Natural killer cell (primary cell): ENCODE data around the gene PRMT7. TPM values are rescaled to one million over a fixed set of nuclear protein-coding genes. Genes with fewer than 3 reads are reported as not detected.

Experiments used
- ATAC-seq, 3 donors: fragments of 150-1000 bp in 2 of 3; fragments of 200-7000 bp in 1 of 3; cut with Tn5 transposase; 1 replicate in 1 of 3; 2 replicates in 2 of 3; pipeline ENCODE4 v1.10.0; 2021; ENCODE audit warnings: mild to moderate bottlenecking in 2 of 3, moderate library complexity in 2 of 3
- DNase-seq, 2 donors: peaks; one replicate each; pipeline versions ENCODE4 v3.0.0 to v3.0.0-alpha.2; 2013 to 2021; ENCODE audit warnings: mixed read lengths in 1 of 2
- H3K27ac ChIP-seq: one replicate; pipeline ENCODE4 v1.5.1; 2013; ENCODE audit warnings: mild to moderate bottlenecking, low read length
- H3K27me3 ChIP-seq: one replicate; pipeline ENCODE4 v1.6.1; 2013; ENCODE audit warnings: low read length; ENCODE audit not compliant: control insufficient read depth, insufficient read depth
- H3K36me3 ChIP-seq: one replicate; pipeline ENCODE4 v1.6.1; 2013; ENCODE audit warnings: low read length; ENCODE audit not compliant: control insufficient read depth, insufficient read depth
- H3K4me1 ChIP-seq: one replicate; pipeline ENCODE4 v1.6.1; 2013; ENCODE audit warnings: low read length; ENCODE audit not compliant: control insufficient read depth, insufficient read depth
- H3K4me3 ChIP-seq: one replicate; pipeline ENCODE4 v1.5.1; 2013; ENCODE audit warnings: low read length
- H3K9me3 ChIP-seq: one replicate; pipeline ENCODE4 v1.6.1; 2013; ENCODE audit warnings: low read length; ENCODE audit not compliant: control insufficient read depth, insufficient read depth
- H3K27ac Mint-ChIP-seq, 2 donors: one replicate each; pipeline ENCODE4 v1.8.0; 2022; ENCODE audit warnings: mild to moderate bottlenecking in 2 of 2, mixed read lengths in 2 of 2, moderate library complexity in 1 of 2
- H3K27me3 Mint-ChIP-seq, 2 donors: one replicate each; pipeline ENCODE4 v1.8.0; 2022; ENCODE audit warnings: low read depth in 2 of 2, mixed read lengths in 2 of 2
- H3K36me3 Mint-ChIP-seq: one replicate; pipeline ENCODE4 v1.8.0; 2022; ENCODE audit warnings: mixed read lengths
- H3K4me1 Mint-ChIP-seq, 2 donors: one replicate each; pipeline ENCODE4 v1.8.0; 2022; ENCODE audit warnings: mixed read lengths in 2 of 2
- H3K4me3 Mint-ChIP-seq: one replicate; pipeline ENCODE4 v1.8.0; 2022; ENCODE audit warnings: mild to moderate bottlenecking, moderate library complexity, mixed read lengths
- H3K9me3 Mint-ChIP-seq, 2 donors: one replicate each; pipeline ENCODE4 v1.8.0; 2022; ENCODE audit warnings: mixed read lengths in 2 of 2
- WGBS: methylation state at CpG from one replicate; pipeline ENCODE4 v1.1.7; 2013; ENCODE audit warnings: missing lambda C conversion rate; ENCODE audit not compliant: insufficient coverage; 5-methylcytosine and 5-hydroxymethylcytosine counted together
- intact Hi-C: fragments of 100-400 bp; cut with micrococcal nuclease; formaldehyde crosslinking; loops from one replicate; pipeline ENCODE4 v1.14.2; 2022
- total RNA-seq, 4 donors: library from RNA; stranded (reverse); fragments of 120-200 nt in 1 of 4; gene quantifications; one replicate each; pipeline versions ENCODE4 v1.2.3 to v1.2.4, GENCODE V29; 2013 to 2022
- TF ChIP-seq, protein P1 (sequence below): fragments of 200-600 bp; IDR thresholded peaks from one replicate; pipeline ENCODE4 v1.8.0; 2022; ENCODE audit warnings: antibody characterized with exemption

Gene PRMT7
- total RNA-seq, 3 donors from 2014 or later (not counting 1 experiment from before 2014, with no cell fraction given): 60.7 to 84.7 (median 68.2) TPM

DNA sequence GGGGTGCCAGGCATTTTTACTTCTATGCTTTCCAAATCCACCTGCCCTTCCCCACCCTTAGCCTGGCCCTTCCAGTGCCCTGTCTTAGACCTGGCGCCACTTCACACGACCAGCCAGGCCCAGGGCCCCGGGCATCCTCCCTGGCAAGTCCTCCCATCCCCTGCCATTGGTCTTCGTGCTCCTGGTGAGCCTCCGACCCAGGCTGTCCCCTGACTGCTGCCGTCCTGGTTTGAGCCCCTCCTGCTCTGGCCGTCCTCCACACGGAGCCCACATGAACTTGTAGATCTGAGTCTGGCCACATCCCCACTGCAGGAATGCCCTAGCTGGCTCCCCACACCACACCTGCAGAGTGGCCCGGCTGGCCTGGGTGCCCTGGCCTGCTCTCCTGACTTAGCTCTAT is 44.0 kb downstream of the PRMT7 start:
- no peaks in the 10 kb centered on the region for H3K9me3 ChIP-seq
- no peak overlapping the region for H3K4me3 ChIP-seq
- no peaks in the 10 kb centered on the region for H3K27me3 ChIP-seq
- 93% methylated on average over 9 of the region's 9 CpGs for WGBS
- H3K4me3 Mint-ChIP-seq: no peak overlapping the region
- H3K9me3 Mint-ChIP-seq: no peaks in the 10 kb centered on the region
- H3K36me3 Mint-ChIP-seq: no peaks in the 10 kb centered on the region
- TF ChIP-seq, protein P1, sequence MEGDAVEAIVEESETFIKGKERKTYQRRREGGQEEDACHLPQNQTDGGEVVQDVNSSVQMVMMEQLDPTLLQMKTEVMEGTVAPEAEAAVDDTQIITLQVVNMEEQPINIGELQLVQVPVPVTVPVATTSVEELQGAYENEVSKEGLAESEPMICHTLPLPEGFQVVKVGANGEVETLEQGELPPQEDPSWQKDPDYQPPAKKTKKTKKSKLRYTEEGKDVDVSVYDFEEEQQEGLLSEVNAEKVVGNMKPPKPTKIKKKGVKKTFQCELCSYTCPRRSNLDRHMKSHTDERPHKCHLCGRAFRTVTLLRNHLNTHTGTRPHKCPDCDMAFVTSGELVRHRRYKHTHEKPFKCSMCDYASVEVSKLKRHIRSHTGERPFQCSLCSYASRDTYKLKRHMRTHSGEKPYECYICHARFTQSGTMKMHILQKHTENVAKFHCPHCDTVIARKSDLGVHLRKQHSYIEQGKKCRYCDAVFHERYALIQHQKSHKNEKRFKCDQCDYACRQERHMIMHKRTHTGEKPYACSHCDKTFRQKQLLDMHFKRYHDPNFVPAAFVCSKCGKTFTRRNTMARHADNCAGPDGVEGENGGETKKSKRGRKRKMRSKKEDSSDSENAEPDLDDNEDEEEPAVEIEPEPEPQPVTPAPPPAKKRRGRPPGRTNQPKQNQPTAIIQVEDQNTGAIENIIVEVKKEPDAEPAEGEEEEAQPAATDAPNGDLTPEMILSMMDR: no peak
- peaks cover 55% of the 10 kb centered on the region for H3K36me3 ChIP-seq
- peaks cover 40% of the 10 kb centered on the region for H3K4me1 ChIP-seq
- peaks cover 30 to 38% of the 10 kb centered on the region in 2 donors for H3K4me1 Mint-ChIP-seq
- ATAC-seq (no peak), DNase-seq (no peak)
- H3K27ac Mint-ChIP-seq: peak overlapping the region in 1 of 2 donors; percentile 49
- intact Hi-C loops: no loop called here
- H3K27ac ChIP-seq: no peak overlapping the region
- H3K27me3 Mint-ChIP-seq: no peaks in the 10 kb centered on the region

DNA sequence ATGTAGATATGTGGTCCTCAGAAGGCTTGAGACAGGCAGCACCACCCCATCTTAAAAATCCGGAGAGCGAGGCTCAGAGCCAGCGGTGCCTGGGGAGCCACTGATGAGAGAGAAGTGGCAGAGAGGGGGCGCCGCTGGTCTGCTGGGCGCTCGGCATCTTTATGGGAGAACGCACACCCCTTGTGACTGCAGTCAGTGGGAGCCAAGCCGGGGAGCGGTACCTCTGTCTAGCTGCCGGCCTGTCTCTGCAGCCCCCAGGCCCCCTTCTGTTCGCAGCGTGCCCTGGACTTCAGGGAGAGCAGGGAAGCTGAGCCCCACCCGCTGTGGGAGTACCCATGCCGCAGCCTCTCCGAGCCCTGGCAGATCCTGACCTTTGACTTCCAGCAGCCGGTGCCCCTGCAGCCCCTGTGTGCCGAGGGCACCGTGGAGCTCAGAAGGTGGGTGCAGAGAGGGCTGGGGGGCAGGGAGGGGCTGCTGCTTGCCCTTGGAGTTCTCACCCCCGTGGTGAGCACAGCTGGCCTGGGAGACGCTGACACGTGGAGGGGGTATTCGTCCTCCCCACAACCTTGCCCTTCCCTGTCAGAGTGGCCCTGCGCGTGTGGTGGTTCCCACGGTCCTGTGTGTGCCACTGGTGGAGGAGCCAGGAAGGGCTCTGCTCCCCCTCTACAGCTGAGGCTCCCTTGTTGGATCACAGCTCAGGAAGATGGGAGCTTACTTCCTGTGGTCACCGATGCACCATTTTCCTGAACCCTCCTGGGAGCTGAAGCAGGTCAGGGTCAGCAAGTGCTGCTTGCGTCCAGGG is 44.8 kb downstream of the PRMT7 start:
- WGBS: 69% methylated on average over 28 of the region's 28 CpGs
- peak overlapping the region; percentile 21 for H3K4me3 Mint-ChIP-seq
- DNase-seq (peak in 1 of 2 donors; percentile 26), ATAC-seq (no peak)
- peaks cover 50% of the 10 kb centered on the region for H3K36me3 ChIP-seq
- no peaks in the 10 kb centered on the region for H3K27me3 Mint-ChIP-seq
- TF ChIP-seq, protein P1: no peak
- H3K27me3 ChIP-seq: no peaks in the 10 kb centered on the region
- peaks cover 30 to 43% of the 10 kb centered on the region in 2 donors for H3K4me1 Mint-ChIP-seq
- peak overlapping the region; percentile 11 for H3K4me3 ChIP-seq
- no peaks in the 10 kb centered on the region for H3K36me3 Mint-ChIP-seq
- no peak overlapping the region for H3K27ac ChIP-seq
- H3K4me1 ChIP-seq: peaks cover 40% of the 10 kb centered on the region
- H3K9me3 Mint-ChIP-seq: no peaks in the 10 kb centered on the region
- intact Hi-C loops: no loop called here
- no peaks in the 10 kb centered on the region for H3K9me3 ChIP-seq
- H3K27ac Mint-ChIP-seq: peak overlapping the region in 1 of 2 donors; percentile 61

DNA sequence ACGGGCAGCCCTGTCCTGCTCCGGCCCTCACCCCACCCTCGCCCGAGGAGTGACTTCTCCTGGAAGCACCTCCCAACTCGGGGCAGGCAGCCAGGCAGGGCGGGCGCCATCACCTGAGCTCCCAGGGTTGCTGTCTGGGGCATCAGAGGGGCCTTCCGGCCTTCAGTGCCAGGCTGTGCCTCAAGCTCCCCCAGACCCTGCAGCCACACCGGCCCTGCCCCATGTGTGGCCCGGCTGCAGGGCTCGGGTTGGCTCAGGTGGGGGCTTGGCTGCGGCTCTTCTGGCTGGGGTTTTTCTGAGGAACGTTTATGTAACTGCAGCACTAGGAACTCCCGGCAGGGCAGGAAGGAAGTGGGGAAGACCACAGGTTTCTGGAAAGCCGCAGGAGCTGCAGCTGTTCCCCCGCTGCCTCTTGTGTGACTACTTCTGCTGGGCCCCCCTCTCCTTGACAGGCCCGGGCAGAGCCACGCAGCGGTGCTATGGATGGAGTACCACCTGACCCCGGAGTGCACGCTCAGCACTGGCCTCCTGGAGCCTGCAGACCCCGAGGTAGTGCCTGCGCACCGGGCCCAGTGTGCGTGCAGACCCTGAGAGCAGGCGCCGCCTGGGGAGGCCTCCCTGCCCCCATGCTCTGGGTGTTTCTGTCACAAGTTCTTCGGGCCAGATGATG is 45.6 kb downstream of the PRMT7 start:
- intact Hi-C loops: no loop called here
- Histone ChIP-seq H3K4me1 (peaks cover 40% of the 10 kb centered on the region), H3K36me3 (peaks cover 44% of the 10 kb centered on the region), H3K27me3 (no peaks in the 10 kb centered on the region), H3K9me3 (no peaks in the 10 kb centered on the region), H3K4me3 (peak overlapping the region; percentile 11), H3K27ac (no peak overlapping the region)
- Mint-ChIP-seq H3K36me3 (no peaks in the 10 kb centered on the region), H3K4me3 (peak overlapping the region; percentile 83), H3K27me3 (no peaks in the 10 kb centered on the region), H3K9me3 (no peaks in the 10 kb centered on the region), H3K27ac (peak overlapping the region in 1 of 2 donors; percentile 61), H3K4me1 (peaks cover 30 to 43% of the 10 kb centered on the region in 2 donors)
- WGBS: 5% methylated on average over 28 of the region's 28 CpGs
- ATAC-seq (peak; percentile 72 to 75 (median 74)), DNase-seq (peak; percentile 40 to 85)
- TF ChIP-seq, protein P1: no peak
